22Rv1 (cell line): ENCODE results near the gene VPS37B.
A peak's percentile ranks its signal among the peaks of the same experiment; 100 is the strongest.

Source experiments
- H3K27ac ChIP-seq: fragments of 450-650 bp; 2 replicates; pipeline ENCODE4 v1.5.1; 2017
- CTCF ChIP-seq: fragments of 450-650 bp; IDR thresholded peaks from 2 replicates; pipeline ENCODE4 v1.5.1; 2017; ENCODE audit warnings: mild to moderate bottlenecking
- ZFX ChIP-seq: fragments of 450-650 bp; IDR thresholded peaks from 2 replicates; pipeline ENCODE4 v1.6.1; 2017; ENCODE audit warnings: antibody characterized with exemption, borderline replicate concordance

The VPS37B gene

GRCh38 chr12:122903693-122904034 is 7.7 kb upstream of the VPS37B start:
- H3K27ac ChIP-seq: no peak overlapping the region
- TF ChIP-seq CTCF (no peak), ZFX (no peak)

- H3K27ac ChIP-seq: no peak overlapping the region
- TF ChIP-seq ZFX: no peak
- TF ChIP-seq CTCF: no peak
Measured at GRCh38 chr12:122902854-122903692, 7.1 kb upstream of the VPS37B start.

GRCh38 chr12:122899887-122900286 is 4.0 kb upstream of the VPS37B start:
- no peak for TF ChIP-seq CTCF
- no peak for TF ChIP-seq ZFX
- no peak overlapping the region for H3K27ac ChIP-seq

GRCh38 chr12:122896662-122897061 is 738 bp upstream of the VPS37B start:
- H3K27ac ChIP-seq: peak overlapping the region; percentile 54
- TF ChIP-seq ZFX (no peak), CTCF (no peak)

GRCh38 chr12:122895320-122895703 is 612 bp downstream of the VPS37B start:
- peak overlapping the region; percentile 54 for H3K27ac ChIP-seq

GRCh38 chr12:122894193-122895121 is 1.5 kb downstream of the VPS37B start:
- no peak overlapping the region for H3K27ac ChIP-seq
- TF ChIP-seq ZFX (no peak), CTCF (no peak)

More at GRCh38 chr12:122895320-122895703, 612 bp downstream of the VPS37B start:
- TF ChIP-seq ZFX (no peak), CTCF (no peak)
